Endothelial cell of umbilical vein (primary cell): ENCODE results near the gene SMR3A. TPM values are rescaled to one million over a fixed set of nuclear protein-coding genes. Genes with fewer than 3 reads are reported as not detected.

ENCODE experiments used
- BruUV-seq: library from RNA; stranded (reverse); fragments of 400-500 nt; replicated peaks from 2 replicates; lab custom pipeline; 2021; lab: Mats Ljungman, UMichigan
- CTCF ChIA-PET: fragments of 300-600, 350-600 bp; sonication (Branson Sonifier 250); formaldehyde crosslinking; loops from one replicate; lab custom pipeline; 2021; ENCODE audit warnings: antibody characterized with exemption, inconsistent platforms; lab: Charles Lee
- POLR2A ChIA-PET: fragments of 300-600, 350-600 bp; sonication (Branson Sonifier 250); formaldehyde crosslinking; loops from one replicate; lab custom pipeline; 2021; ENCODE audit warnings: antibody characterized with exemption, inconsistent platforms; lab: Charles Lee
- DNase-seq: peaks from one replicate; pipeline ENCODE4 v3.0.0-alpha.2; 2011; ENCODE audit warnings: low read depth, low spot score
- FAIRE-seq: peaks from 2 replicates; lab custom pipeline; 2011; peaks lifted over from hg19 to GRCh38; lab: Jason Lieb, UNC
- H2AFZ ChIP-seq: 2 replicates; pipeline ENCODE4 v1.6.0; 2012; ENCODE audit warnings: low read depth, low read length, control low read depth, inconsistent platforms
- H3K27ac ChIP-seq: 2 replicates; pipeline ENCODE4 v1.5.1; 2011; ENCODE audit warnings: low read depth, mild to moderate bottlenecking, control low read depth, low read length, moderate library complexity; ENCODE audit not compliant: insufficient read depth
- H3K27me3 ChIP-seq, 2 experiments: 2 replicates each; pipeline versions ENCODE4 v1.6.0 to v1.6.1; 2011; ENCODE audit warnings: low read length in 2 of 2, mixed read lengths in 1 of 2; ENCODE audit not compliant: control insufficient read depth in 2 of 2, insufficient read depth in 2 of 2
- H3K36me3 ChIP-seq, 2 experiments: 2 replicates in 1 of 2; 3 replicates in 1 of 2; pipeline ENCODE4 v1.5.1; 2011; ENCODE audit warnings: low read length in 2 of 2, mild to moderate bottlenecking in 1 of 2, moderate library complexity in 1 of 2; ENCODE audit not compliant: control insufficient read depth in 2 of 2, insufficient read depth in 2 of 2; ENCODE audit errors: extremely low read depth in 1 of 2
- H3K4me1 ChIP-seq: 3 replicates; pipeline ENCODE4 v1.5.1; 2011; ENCODE audit warnings: mild to moderate bottlenecking, low read length; ENCODE audit not compliant: control insufficient read depth, insufficient read depth; ENCODE audit errors: extremely low read depth
- H3K4me2 ChIP-seq: 2 replicates; pipeline ENCODE4 v1.6.1; 2011; ENCODE audit warnings: low read length, control low read depth, mixed read lengths; ENCODE audit not compliant: insufficient read depth
- H3K4me3 ChIP-seq, 3 experiments: fragments of 200-600 bp in 1 of 3; sonication (generic), shearing (Covaris generic) in 1 of 3; replicated peaks in 1 of 3; 2 replicates each; pipeline ENCODE4 v1.5.1; 2011 to 2016; ENCODE audit warnings: control low read depth in 3 of 3, low read length in 3 of 3, mild to moderate bottlenecking in 2 of 3, inconsistent platforms in 1 of 3, low read depth in 1 of 3, moderate library complexity in 1 of 3; ENCODE audit not compliant: insufficient read depth in 1 of 3
- H3K79me2 ChIP-seq: 2 replicates; pipeline ENCODE4 v1.6.0; 2012; ENCODE audit warnings: low read length, inconsistent platforms; ENCODE audit not compliant: control insufficient read depth, insufficient read depth
- H3K9ac ChIP-seq: replicated peaks from 2 replicates; pipeline ENCODE3; 2011; ENCODE audit warnings: low read length, control low read depth; ENCODE audit not compliant: insufficient read depth; ENCODE audit errors: extremely low read depth
- H3K9me1 ChIP-seq: replicated peaks from 3 replicates; pipeline ENCODE4 v1.6.0; 2011; ENCODE audit warnings: mild to moderate bottlenecking, low read length; ENCODE audit not compliant: control insufficient read depth, insufficient read depth; ENCODE audit errors: extremely low read depth
- H3K9me3 ChIP-seq: replicated peaks from 2 replicates; pipeline ENCODE4 v1.5.1; 2012; ENCODE audit warnings: low read length, inconsistent platforms; ENCODE audit not compliant: control insufficient read depth, insufficient read depth
- H4K20me1 ChIP-seq: replicated peaks from 2 replicates; pipeline ENCODE3; 2011; ENCODE audit warnings: mild to moderate bottlenecking, low read length; ENCODE audit not compliant: control insufficient read depth, insufficient read depth; ENCODE audit errors: extremely low read depth
- CTCF ChIP-seq, 2 donors: IDR thresholded peaks; 1 replicate in 1 of 2; 2 replicates in 1 of 2; pipeline ENCODE4 v1.5.1; 2011; ENCODE audit warnings: low read length in 2 of 2, mild to moderate bottlenecking in 2 of 2, moderate library complexity in 2 of 2, control low read depth in 1 of 2, inconsistent platforms in 1 of 2, low read depth in 1 of 2; ENCODE audit not compliant: insufficient read depth in 1 of 2; ENCODE audit errors: extremely low read depth in 1 of 2
- EZH2 ChIP-seq: IDR thresholded peaks from 2 replicates; pipeline ENCODE4 v1.6.1; 2012; ENCODE audit warnings: borderline replicate concordance, low read depth, mild to moderate bottlenecking, moderate library complexity, low read length, inconsistent platforms; ENCODE audit not compliant: severe bottlenecking
- FOS ChIP-seq: IDR thresholded peaks from 2 replicates; pipeline ENCODE4 v1.6.1; 2011; ENCODE audit warnings: mild to moderate bottlenecking, low read length, moderate library complexity, borderline replicate concordance; ENCODE audit not compliant: insufficient read depth
- GATA2 ChIP-seq: IDR thresholded peaks from 2 replicates; pipeline ENCODE4 v1.7.0; 2011; ENCODE audit warnings: low read depth, mild to moderate bottlenecking, moderate library complexity, mixed read lengths, low read length; ENCODE audit not compliant: insufficient read length, insufficient read depth
- JUN ChIP-seq: IDR thresholded peaks from 2 replicates; pipeline ENCODE4 v1.6.1; 2011; ENCODE audit warnings: borderline replicate concordance, low read depth; ENCODE audit not compliant: insufficient read length, insufficient read depth
- MYC ChIP-seq: IDR thresholded peaks from one replicate; pipeline ENCODE4 v1.6.1; 2011; ENCODE audit warnings: mild to moderate bottlenecking, low read depth, low read length
- POLR2A ChIP-seq: IDR thresholded peaks from 2 replicates; pipeline ENCODE4 v1.6.1; 2012; ENCODE audit warnings: low read depth, mild to moderate bottlenecking, control low read depth, low read length
- POLR2AphosphoS5 ChIP-seq: IDR thresholded peaks from 2 replicates; pipeline ENCODE4 v1.6.1; 2012; ENCODE audit warnings: low read depth, mild to moderate bottlenecking, control low read depth, low read length, moderate library complexity; ENCODE audit not compliant: insufficient read depth
- dilution Hi-C: fragments of 300-500 bp; cut with MboI; formaldehyde crosslinking; loops from one replicate; pipeline ENCODE4 v1.15.0; 2019; ENCODE audit warnings: low sequenced_read_pairs; ENCODE audit not compliant: extremely low pct_ligation_motif_present
- intact Hi-C: fragments of 100-400 bp; cut with micrococcal nuclease; formaldehyde crosslinking; loops from one replicate; pipeline ENCODE4 v1.10.0; 2022
- polyA plus RNA-seq, 4 experiments: library from polyadenylated mRNA; depleted of rRNA in 3 of 4; stranded (reverse) in 3 of 4; unstranded in 1 of 4; fragments of >200 nt; gene quantifications; 2 replicates each; pipeline versions ENCODE4 v1.2.1 to v1.2.3, GENCODE V29; 2011 to 2012; ENCODE audit warnings: missing spikeins in 1 of 4
- total RNA-seq: library from RNA; stranded (reverse); gene quantifications from 2 replicates; pipeline ENCODE4 v1.2.3, GENCODE V29; 2021
- TF ChIP-seq, protein P1 (sequence below): IDR thresholded peaks from 2 replicates; pipeline ENCODE4 v1.6.1; 2011; ENCODE audit not compliant: insufficient read depth, insufficient read length

The SMR3A gene
- total and polyA plus RNA-seq, 2 donors (not counting 3 experiments of a cell fraction or from before 2014, with no cell fraction given) = not detected

GRCh38 chr4:70372760-70373159, 12.2 kb downstream of the SMR3A start:
- H4K20me1 ChIP-seq = no peaks in the 10 kb centered on the region
- H3K79me2 ChIP-seq = no peaks in the 10 kb centered on the region
- BruUV-seq = no TSS peak
- no peak overlapping the region for H2AFZ ChIP-seq
- FAIRE-seq (no peak), DNase-seq (no peak)
- H3K36me3 ChIP-seq = no peaks in the 10 kb centered on the region
- H3K9ac ChIP-seq = no peak overlapping the region
- ChIA-PET POLR2A (no interaction called here), CTCF (no interaction called here)
- no peaks in the 10 kb centered on the region for H3K9me3 ChIP-seq
- H3K4me1 ChIP-seq = no peaks in the 10 kb centered on the region
- no peaks in the 10 kb centered on the region for H3K27me3 ChIP-seq
- no peak overlapping the region for H3K4me2 ChIP-seq
- H3K27ac ChIP-seq = no peak overlapping the region
- TF ChIP-seq CTCF (IDR thresholded peaks at IDR 0.05; ENCODE audit: extremely low read depth in 1 of 2, insufficient read depth in 1 of 2, low read depth in 1 of 2, low read length in 2 of 2) (no peak), GATA2 (no peak), MYC (no peak), FOS (no peak), POLR2A (no peak), EZH2 (no peak), JUN (no peak), POLR2AphosphoS5 (no peak)
- TF ChIP-seq, protein P1, sequence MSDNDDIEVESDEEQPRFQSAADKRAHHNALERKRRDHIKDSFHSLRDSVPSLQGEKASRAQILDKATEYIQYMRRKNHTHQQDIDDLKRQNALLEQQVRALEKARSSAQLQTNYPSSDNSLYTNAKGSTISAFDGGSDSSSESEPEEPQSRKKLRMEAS = no peak
- intact Hi-C loops (no loop called here), dilution Hi-C loops (no loop called here)
- H3K4me3 ChIP-seq = no peak overlapping the region
- no peaks in the 10 kb centered on the region for H3K9me1 ChIP-seq
